IMR-90 (cell line): ENCODE results near the gene MYCBP2. TPM values are rescaled to one million over a fixed set of nuclear protein-coding genes. Genes with fewer than 3 reads are reported as not detected.

Experiments used
- ATAC-seq: fragments of 200-7000 bp; cut with Tn5 transposase; 2 replicates; pipeline ENCODE4 v1.9.1; 2020; ENCODE audit warnings: low read depth, mild to moderate bottlenecking, moderate library complexity
- BruUV-seq: library from RNA; stranded (reverse); fragments of 400-500 nt; replicated peaks from 2 replicates; lab custom pipeline; 2021; lab: Mats Ljungman, UMichigan
- CTCF ChIA-PET: fragments of 300-600 bp; formaldehyde crosslinking; extraction: SDS; loops from one replicate; lab custom pipeline; 2021; ENCODE audit warnings: antibody characterized with exemption; lab: Yijun Ruan, JAX
- POLR2A ChIA-PET: fragments of 300-600 bp; sonication (Branson Sonifier 250); formaldehyde crosslinking; loops from one replicate; lab custom pipeline; 2022; ENCODE audit warnings: antibody characterized with exemption; ENCODE audit not compliant: unreplicated experiment; lab: Charles Lee
- DNase-seq: peaks from one replicate; pipeline ENCODE4 v3.0.0; 2013
- H2AFZ ChIP-seq: replicated peaks from 2 replicates; pipeline ENCODE3; 2013; ENCODE audit warnings: low read length, mild to moderate bottlenecking; ENCODE audit not compliant: poor library complexity
- H2AK5ac ChIP-seq: 2 replicates; pipeline ENCODE4 v1.6.1; 2013; ENCODE audit warnings: low read depth, low read length, inconsistent platforms
- H2AK9ac ChIP-seq: replicated peaks from 2 replicates; pipeline ENCODE3; 2013; ENCODE audit warnings: mild to moderate bottlenecking, low read depth, low read length, moderate library complexity; ENCODE audit not compliant: poor library complexity
- H2BK120ac ChIP-seq: 2 replicates; pipeline ENCODE4 v1.6.1; 2013; ENCODE audit warnings: low read depth, low read length, inconsistent platforms
- H2BK15ac ChIP-seq: 3 replicates; pipeline ENCODE4 v1.6.1; 2013; ENCODE audit warnings: low read depth, low read length, inconsistent platforms
- H2BK20ac ChIP-seq: 2 replicates; pipeline ENCODE4 v1.6.1; 2013; ENCODE audit warnings: low read depth, mild to moderate bottlenecking, inconsistent platforms, low read length, moderate library complexity
- H2BK5ac ChIP-seq: 2 replicates; pipeline ENCODE4 v1.6.1; 2013; ENCODE audit warnings: mild to moderate bottlenecking, low read depth, low read length, inconsistent platforms; ENCODE audit not compliant: poor library complexity, severe bottlenecking
- H3K14ac ChIP-seq: replicated peaks from 2 replicates; pipeline ENCODE4 v1.6.1; 2013; ENCODE audit warnings: low read depth, low read length, inconsistent platforms
- H3K18ac ChIP-seq: 2 replicates; pipeline ENCODE4 v1.6.1; 2013; ENCODE audit warnings: low read depth, low read length, control low read depth
- H3K23ac ChIP-seq: 2 replicates; pipeline ENCODE4 v1.6.1; 2013; ENCODE audit warnings: low read depth, low read length, inconsistent platforms
- H3K27ac ChIP-seq: 2 replicates; pipeline ENCODE4 v1.5.1; 2013; ENCODE audit warnings: mild to moderate bottlenecking, control low read depth, low read length; ENCODE audit not compliant: insufficient read depth
- H3K27me3 ChIP-seq: 2 replicates; pipeline ENCODE4 v1.6.1; 2013; ENCODE audit warnings: low read length; ENCODE audit not compliant: control insufficient read depth, insufficient read depth
- H3K36me3 ChIP-seq: 2 replicates; pipeline ENCODE4 v1.6.1; 2013; ENCODE audit warnings: low read length, mixed read lengths; ENCODE audit not compliant: control insufficient read depth, insufficient read depth
- H3K4ac ChIP-seq: 2 replicates; pipeline ENCODE4 v1.6.1; 2013; ENCODE audit warnings: low read depth, low read length, inconsistent platforms
- H3K4me1 ChIP-seq: 2 replicates; pipeline ENCODE4 v1.6.1; 2013; ENCODE audit warnings: low read length, mixed read lengths; ENCODE audit not compliant: control insufficient read depth, insufficient read depth
- H3K4me2 ChIP-seq: 2 replicates; pipeline ENCODE4 v1.6.1; 2013; ENCODE audit warnings: low read depth, mild to moderate bottlenecking, control low read depth, low read length, moderate library complexity
- H3K4me3 ChIP-seq: 2 replicates; pipeline ENCODE4 v1.5.1; 2013; ENCODE audit warnings: low read depth, mild to moderate bottlenecking, control low read depth, low read length, moderate library complexity; ENCODE audit not compliant: insufficient read depth
- H3K56ac ChIP-seq: 2 replicates; pipeline ENCODE4 v1.6.1; 2013; ENCODE audit warnings: low read length, inconsistent platforms; ENCODE audit not compliant: insufficient read depth; ENCODE audit errors: extremely low read depth
- H3K79me1 ChIP-seq, 2 experiments: 2 replicates each; pipeline ENCODE4 v1.6.1; 2013; ENCODE audit warnings: low read length in 2 of 2, inconsistent platforms in 1 of 2, low read depth in 1 of 2
- H3K9ac ChIP-seq: 2 replicates; pipeline ENCODE4 v1.6.1; 2013; ENCODE audit warnings: low read depth, low read length, control low read depth
- H3K9me1 ChIP-seq: 2 replicates; pipeline ENCODE4 v1.6.1; 2013; ENCODE audit warnings: low read length, inconsistent platforms; ENCODE audit not compliant: insufficient read depth
- H3K9me3 ChIP-seq: 2 replicates; pipeline ENCODE4 v1.6.1; 2013; ENCODE audit warnings: low read length; ENCODE audit not compliant: control insufficient read depth, insufficient read depth
- H4K20me1 ChIP-seq: 2 replicates; pipeline ENCODE4 v1.6.1; 2013; ENCODE audit warnings: low read length, inconsistent platforms; ENCODE audit not compliant: insufficient read depth
- H4K5ac ChIP-seq: 2 replicates; pipeline ENCODE4 v1.6.1; 2013; ENCODE audit warnings: mild to moderate bottlenecking, low read depth, low read length, control low read depth
- H4K8ac ChIP-seq, 2 experiments: 2 replicates each; pipeline ENCODE4 v1.6.1; 2013; ENCODE audit warnings: low read depth in 2 of 2, low read length in 2 of 2, control low read depth in 1 of 2, inconsistent platforms in 1 of 2
- H4K91ac ChIP-seq: 2 replicates; pipeline ENCODE4 v1.6.1; 2013; ENCODE audit warnings: low read depth, low read length, inconsistent platforms; ENCODE audit not compliant: insufficient read depth
- FOS ChIP-seq: fragments of 150-350 bp; IDR thresholded peaks from 2 replicates; pipeline ENCODE4 v1.6.1; 2016; ENCODE audit warnings: low read depth, low read length
- MAFK ChIP-seq: IDR thresholded peaks from 2 replicates; pipeline ENCODE4 v1.6.1; 2012; ENCODE audit warnings: low read depth, low read length, improper control_type of control experiment
- NFE2L2 ChIP-seq: fragments of 150-350 bp; IDR thresholded peaks from 2 replicates; pipeline ENCODE4 v1.6.1; 2016; ENCODE audit warnings: low read depth, mild to moderate bottlenecking, low read length
- RAD21 ChIP-seq: IDR thresholded peaks from 2 replicates; pipeline ENCODE4 v1.6.1; 2012; ENCODE audit warnings: low read length, improper control_type of control experiment
- RCOR1 ChIP-seq: IDR thresholded peaks from 2 replicates; pipeline ENCODE4 v1.6.1; 2012; ENCODE audit warnings: mild to moderate bottlenecking, low read length, improper control_type of control experiment; ENCODE audit not compliant: insufficient replicate concordance
- RFX5 ChIP-seq: IDR thresholded peaks from 2 replicates; pipeline ENCODE4 v1.8.0; 2012; ENCODE audit warnings: low read depth, mild to moderate bottlenecking, low read length, moderate library complexity
- SMC3 ChIP-seq: fragments of 150-350 bp; IDR thresholded peaks from 2 replicates; pipeline ENCODE4 v1.6.1; 2016; ENCODE audit warnings: low read depth, mild to moderate bottlenecking, antibody characterized with exemption, low read length, moderate library complexity
- USF2 ChIP-seq: fragments of 150-350 bp; IDR thresholded peaks from 2 replicates; pipeline ENCODE4 v1.6.1; 2017; ENCODE audit warnings: mild to moderate bottlenecking, antibody characterized with exemption, low read length, low read depth
- WGBS, 2 experiments: methylation state at CpG; one replicate each; pipeline versions ENCODE4 v1.1.5 to v1.1.7; 2013; ENCODE audit warnings: missing lambda C conversion rate in 2 of 2; ENCODE audit not compliant: insufficient read length in 1 of 2; ENCODE audit errors: extremely low coverage in 2 of 2; 5-methylcytosine and 5-hydroxymethylcytosine counted together
- dilution Hi-C: fragments of 300-500 bp; cut with HindIII; formaldehyde crosslinking; loops from one replicate; pipeline ENCODE4 v1.14.3; 2018; ENCODE audit warnings: low sequenced_read_pairs; ENCODE audit not compliant: unreplicated experiment
- in situ Hi-C: fragments of 300-500 bp; cut with MboI; formaldehyde crosslinking; loops from 3 replicates; pipeline ENCODE4 v1.14.3; 2019; ENCODE audit warnings: low sequenced_read_pairs, inconsistent platforms, mixed read lengths
- intact Hi-C: fragments of 100-400 bp; cut with micrococcal nuclease; formaldehyde crosslinking; loops from 2 replicates; pipeline ENCODE4 v1.10.0; 2022
- polyA plus RNA-seq, 3 experiments: library from polyadenylated mRNA; depleted of rRNA; stranded (reverse); fragments of >200 nt; gene quantifications; 2 replicates each; pipeline ENCODE4 v1.2.3, GENCODE V29; 2012; ENCODE audit warnings: low replicate concordance in 1 of 3
- total RNA-seq: library from RNA; depleted of rRNA; stranded (reverse); fragments of >200 nt; gene quantifications from 2 replicates; pipeline ENCODE4 v1.2.3, GENCODE V29; 2012

Gene MYCBP2
- total and polyA plus RNA-seq, 2 of the 4 experiments (the other 2 are of a cell fraction), result 20.1 to 43.2 TPM

GRCh38 chr13:77185721-77186120 lies 141.2 kb downstream of the MYCBP2 start:
- Histone ChIP-seq H3K4me3 (no peak overlapping the region), H3K23ac (no peak overlapping the region), H3K14ac (no peak overlapping the region), H2BK120ac (no peak overlapping the region), H3K27me3 (no peaks in the 10 kb centered on the region), H3K56ac (no peak overlapping the region), H3K79me1 (no peaks in the 10 kb centered on the region), H2AK5ac (no peak overlapping the region), H4K5ac (no peak overlapping the region), H3K9me1 (peaks cover 3% of the 10 kb centered on the region; the same call in 1 of the 2 replicates), H3K9me3 (0 out of 2 replicates have a peak, but pooled peaks cover 2% of the 10 kb centered on the region), H2BK20ac (no peak overlapping the region), H2BK5ac (no peak overlapping the region), H2AK9ac (no peak overlapping the region), H3K18ac (no peak overlapping the region), H3K9ac (no peak overlapping the region), H4K20me1 (no peaks in the 10 kb centered on the region), H2AFZ (no peak overlapping the region), H3K27ac (no peak overlapping the region), H3K36me3 (peaks cover 10% of the 10 kb centered on the region), H4K91ac (no peak overlapping the region), H3K4me1 (no peaks in the 10 kb centered on the region), H4K8ac (no peak overlapping the region), H3K4me2 (no peak overlapping the region), H2BK15ac (no peak overlapping the region), H3K4ac (no peak overlapping the region)
- no peak for DNase-seq
- dilution Hi-C loops, result no loop called here
- TF ChIP-seq MAFK, result no peak
- no peak for TF ChIP-seq USF2
- no peak for TF ChIP-seq FOS
- no peak for TF ChIP-seq RAD21
- TF ChIP-seq SMC3, result no peak
- TF ChIP-seq NFE2L2, result no peak
- no peak for TF ChIP-seq RFX5
- no peak for TF ChIP-seq RCOR1
- POLR2A ChIA-PET, result no interaction called here
- CTCF ChIA-PET, result interaction anchor here (0.6 to 1.0 kb wide), 2 partner anchors 9 to 173 kb away, joined by 3 to 5 read pairs; no protein-coding TSS in a partner anchor
- ATAC-seq, result no peak
- in situ Hi-C loops, result no loop called here
- BruUV-seq, result no TSS peak
- no CpG with 5 or more reads among the region's 3 CpGs for WGBS, 2 experiments
- intact Hi-C loops, result no loop called here
